AG20443 (cell line): Measurements from ENCODE around the gene STX12.
"Not testable (repeated sequence)": the region's sequence is repeated elsewhere in the genome, so short reads cannot be mapped to it uniquely, and the experiment has no call there.

ENCODE experiments used
- DNase-seq: peaks from one replicate; pipeline ENCODE4 v3.0.0; 2012; ENCODE audit warnings: low spot score, mixed read lengths

Gene STX12

GRCh38 chr1:27830621-27831440 lies 57.8 kb downstream of the STX12 start, which contains the start of gene PPP1R8:
Gene PPP1R8 (plus strand): TSS chr1:27830782. CDS start chr1:27830836, 54 bp downstream.
- DNase-seq, result peak; percentile 96

- no peak for DNase-seq
These were observed 58.8 kb downstream of the STX12 start for GRCh38 chr1:27831568-27832410.

- peak; percentile 50 for DNase-seq
These were observed 59.7 kb downstream of the STX12 start for GRCh38 chr1:27832762-27833161.

GRCh38 chr1:27833470-27833869 lies 60.5 kb downstream of the STX12 start:
- no peak for DNase-seq

- DNase-seq, result no peak
These were observed 62.0 kb downstream of the STX12 start for GRCh38 chr1:27835046-27835445.

- no peak for DNase-seq
These were observed 62.5 kb downstream of the STX12 start for GRCh38 chr1:27835501-27835900.

- no peak for DNase-seq
These were observed 76.9 kb downstream of the STX12 start for GRCh38 chr1:27849951-27850350.

- no peak for DNase-seq
These were observed 82.1 kb downstream of the STX12 start for GRCh38 chr1:27855085-27855484.

- no peak for DNase-seq
These were observed 83.7 kb downstream of the STX12 start for GRCh38 chr1:27856561-27857343.

- DNase-seq, result not testable (repeated sequence)
These were observed 84.5 kb downstream of the STX12 start for GRCh38 chr1:27857552-27857951.

- DNase-seq, result peak; percentile 82
These were observed 85.3 kb downstream of the STX12 start for GRCh38 chr1:27858072-27858948.

GRCh38 chr1:27858949-27859576 lies 86.0 kb downstream of the STX12 start:
- DNase-seq, result no peak

- DNase-seq, result no peak
These were observed 88.4 kb downstream of the STX12 start for GRCh38 chr1:27861436-27861835.

GRCh38 chr1:27862004-27862403 lies 89.0 kb downstream of the STX12 start:
- DNase-seq, result no peak

GRCh38 chr1:27862671-27863537 lies 89.9 kb downstream of the STX12 start:
- peak; percentile 95 for DNase-seq

- no peak for DNase-seq
These were observed 90.5 kb downstream of the STX12 start for GRCh38 chr1:27863538-27863915.

GRCh38 chr1:27864264-27864895 lies 91.4 kb downstream of the STX12 start:
- DNase-seq, result no peak

- DNase-seq, result no peak
These were observed 92.8 kb downstream of the STX12 start for GRCh38 chr1:27865821-27866220.

- no peak for DNase-seq
These were observed 95.5 kb downstream of the STX12 start for GRCh38 chr1:27868556-27868931.
